ENCODE data around the gene P4HB.

Gene P4HB

GRCh38 chr17:81867991-81868673 lies 7.8 kb upstream of the P4HB start:
- DNase-seq: no peak

GRCh38 chr17:81867170-81867990 lies 7.0 kb upstream of the P4HB start:
- peak; percentile 61 for DNase-seq

GRCh38 chr17:81866440-81867169 lies 6.3 kb upstream of the P4HB start:
- DNase-seq: peak; percentile 10

GRCh38 chr17:81865733-81866439 lies 5.6 kb upstream of the P4HB start:
- peak; percentile 16 for DNase-seq

GRCh38 chr17:81865358-81865732 lies 5.0 kb upstream of the P4HB start:
- DNase-seq: no peak

GRCh38 chr17:81863833-81864768 lies 3.8 kb upstream of the P4HB start:
- DNase-seq: no peak

- no peak for DNase-seq
These were observed 2.9 kb upstream of the P4HB start for GRCh38 chr17:81863123-81863675.

- peak; percentile 100 for DNase-seq
These were observed 627 bp upstream of the P4HB start for GRCh38 chr17:81860756-81861568.

- DNase-seq: no peak
These were observed 1.1 kb downstream of the P4HB start for GRCh38 chr17:81858967-81859905.

- no peak for DNase-seq
These were observed 2.0 kb downstream of the P4HB start for GRCh38 chr17:81858170-81858966.

- no peak for DNase-seq
These were observed 5.2 kb downstream of the P4HB start for GRCh38 chr17:81854974-81855774.

- DNase-seq: no peak
These were observed 8.1 kb downstream of the P4HB start for GRCh38 chr17:81852237-81852636.

GRCh38 chr17:81851423-81851822 lies 8.9 kb downstream of the P4HB start:
- no peak for DNase-seq

GRCh38 chr17:81849457-81849856 lies 10.9 kb downstream of the P4HB start:
- DNase-seq: no peak

GRCh38 chr17:81846743-81847689 lies 13.3 kb downstream of the P4HB start:
- DNase-seq: no peak

Measured in fibroblast of skin of abdomen (primary cell).